ENCODE data around the gene NDRG3.
"Not testable (repeated sequence)": the region's sequence is repeated elsewhere in the genome, so short reads cannot be mapped to it uniquely, and the experiment has no call there.

The NDRG3 gene

DNA sequence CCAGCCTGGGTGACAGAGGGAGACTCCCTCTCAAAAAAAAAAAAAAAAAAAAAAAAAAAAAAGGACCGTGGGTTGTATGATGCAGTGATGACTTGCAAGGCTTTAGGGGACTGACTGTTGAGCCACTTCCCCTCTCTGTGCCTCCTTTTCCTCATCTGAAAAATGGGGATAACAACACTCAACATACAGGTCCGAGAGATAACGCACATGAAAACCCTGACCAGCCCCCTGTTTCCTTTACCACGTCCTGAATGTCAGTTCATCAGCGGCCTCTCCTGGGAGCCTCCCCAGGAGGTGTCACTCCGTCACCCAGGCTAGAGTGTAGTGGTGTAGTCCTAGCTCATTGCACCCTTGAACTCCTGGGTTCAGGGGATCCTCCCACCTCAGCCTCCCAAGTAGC, 103.8 kb downstream of the NDRG3 start:
- Histone ChIP-seq H3K4me2 (ENCODE audit: low read length, poor library complexity, severe bottlenecking) (no peak overlapping the region), H2AFZ (ENCODE audit: low read depth, low read length) (no peak overlapping the region), H3K4me1 (ENCODE audit: control insufficient read depth, insufficient read depth, low read depth, low read length) (peaks cover 6% of the 10 kb centered on the region), H3K23ac (ENCODE audit: low read length in 2 of 2) (no peak overlapping the region), H3K4ac (ENCODE audit: low read depth in 1 of 2, low read length in 2 of 2) (no peak overlapping the region), H3K27me3 (ENCODE audit: control insufficient read depth in 1 of 2, insufficient read depth in 1 of 2, low read length in 2 of 2) (no peaks in the 10 kb centered on the region), H2BK120ac (ENCODE audit: low read depth, low read length) (no peak overlapping the region), H3K79me1 (replicated peaks; ENCODE audit: low read length, poor library complexity, severe bottlenecking) (no peaks in the 10 kb centered on the region), H3K14ac (ENCODE audit: low read length in 2 of 2) (no peak overlapping the region), H3K4me3 (ENCODE audit: insufficient read depth in 1 of 2, low read depth in 1 of 2, low read length in 2 of 2) (no peak overlapping the region), H4K8ac (ENCODE audit: low read length) (no peak overlapping the region), H2AK5ac (ENCODE audit: low read length, severe bottlenecking) (no peak overlapping the region), H2BK15ac (ENCODE audit: low read depth, poor library complexity, severe bottlenecking) (no peak overlapping the region), H3K36me3 (ENCODE audit: control insufficient read depth in 1 of 2, insufficient read depth in 2 of 2, low read depth in 1 of 2, low read length in 2 of 2) (no peaks in the 10 kb centered on the region), H3K27ac (ENCODE audit: low read length, poor library complexity, severe bottlenecking) (no peak overlapping the region), H2BK5ac (ENCODE audit: low read depth, low read length, poor library complexity, severe bottlenecking) (no peak overlapping the region), H2BK12ac (ENCODE audit: low read length in 2 of 2) (no peak overlapping the region), H3K9me3 (ENCODE audit: control insufficient read depth, low read length) (no peaks in the 10 kb centered on the region), H4K91ac (ENCODE audit: low read length) (no peak overlapping the region), H3K9ac (ENCODE audit: low read length) (no peak overlapping the region), H3K18ac (ENCODE audit: low read depth in 1 of 2, low read length in 2 of 2) (no peak overlapping the region)
- WGBS = 89% methylated on average over 5 of the region's 6 CpGs
- no peak for DNase-seq

- Histone ChIP-seq H3K36me3 (ENCODE audit: control insufficient read depth in 1 of 2, insufficient read depth in 2 of 2, low read depth in 1 of 2, low read length in 2 of 2) (no peaks in the 10 kb centered on the region), H3K4me3 (ENCODE audit: insufficient read depth in 1 of 2, low read depth in 1 of 2, low read length in 2 of 2) (no peak overlapping the region), H3K9me3 (ENCODE audit: control insufficient read depth, low read length) (no peaks in the 10 kb centered on the region), H3K4ac (ENCODE audit: low read depth in 1 of 2, low read length in 2 of 2) (no peak overlapping the region), H2AFZ (ENCODE audit: low read depth, low read length) (no peak overlapping the region), H2AK5ac (ENCODE audit: low read length, severe bottlenecking) (no peak overlapping the region), H3K14ac (ENCODE audit: low read length in 2 of 2) (no peak overlapping the region), H2BK15ac (ENCODE audit: low read depth, poor library complexity, severe bottlenecking) (no peak overlapping the region), H2BK5ac (ENCODE audit: low read depth, low read length, poor library complexity, severe bottlenecking) (no peak overlapping the region), H3K9ac (ENCODE audit: low read length) (no peak overlapping the region), H3K4me2 (ENCODE audit: low read length, poor library complexity, severe bottlenecking) (no peak overlapping the region), H2BK12ac (ENCODE audit: low read length in 2 of 2) (no peak overlapping the region), H2BK120ac (ENCODE audit: low read depth, low read length) (no peak overlapping the region), H3K18ac (ENCODE audit: low read depth in 1 of 2, low read length in 2 of 2) (no peak overlapping the region), H3K79me1 (replicated peaks; ENCODE audit: low read length, poor library complexity, severe bottlenecking) (no peaks in the 10 kb centered on the region), H3K23ac (ENCODE audit: low read length in 2 of 2) (no peak overlapping the region), H3K27me3 (ENCODE audit: control insufficient read depth in 1 of 2, insufficient read depth in 1 of 2, low read length in 2 of 2) (no peaks in the 10 kb centered on the region), H4K91ac (ENCODE audit: low read length) (no peak overlapping the region), H3K4me1 (ENCODE audit: control insufficient read depth, insufficient read depth, low read depth, low read length) (peaks cover 6% of the 10 kb centered on the region), H3K27ac (ENCODE audit: low read length, poor library complexity, severe bottlenecking) (no peak overlapping the region), H4K8ac (ENCODE audit: low read length) (no peak overlapping the region)
- WGBS = 90% methylated on average over 3 of the region's 3 CpGs
- DNase-seq = no peak
These were observed 104.4 kb downstream of the NDRG3 start for GRCh38 chr20:36641506-36641843.

GRCh38 chr20:36638876-36639400, 107.0 kb downstream of the NDRG3 start:
- H3K27me3 ChIP-seq (ENCODE audit: control insufficient read depth in 1 of 2, insufficient read depth in 1 of 2, low read length in 2 of 2); H3K14ac ChIP-seq (ENCODE audit: low read length in 2 of 2); H3K36me3 ChIP-seq (ENCODE audit: control insufficient read depth in 1 of 2, insufficient read depth in 2 of 2, low read depth in 1 of 2, low read length in 2 of 2); H4K8ac ChIP-seq (ENCODE audit: low read length); H3K18ac ChIP-seq (ENCODE audit: low read depth in 1 of 2, low read length in 2 of 2); H3K9ac ChIP-seq (ENCODE audit: low read length); H2AFZ ChIP-seq (ENCODE audit: low read depth, low read length); H2AK5ac ChIP-seq (ENCODE audit: low read length, severe bottlenecking); H3K4me1 ChIP-seq (ENCODE audit: control insufficient read depth, insufficient read depth, low read depth, low read length); H3K4ac ChIP-seq (ENCODE audit: low read depth in 1 of 2, low read length in 2 of 2); H2BK120ac ChIP-seq (ENCODE audit: low read depth, low read length); H3K79me1 ChIP-seq (replicated peaks; ENCODE audit: low read length, poor library complexity, severe bottlenecking); H3K4me2 ChIP-seq (ENCODE audit: low read length, poor library complexity, severe bottlenecking); DNase-seq; H3K4me3 ChIP-seq (ENCODE audit: insufficient read depth in 1 of 2, low read depth in 1 of 2, low read length in 2 of 2); H4K91ac ChIP-seq (ENCODE audit: low read length); H3K9me3 ChIP-seq (ENCODE audit: control insufficient read depth, low read length); H3K23ac ChIP-seq (ENCODE audit: low read length in 2 of 2); H2BK5ac ChIP-seq (ENCODE audit: low read depth, low read length, poor library complexity, severe bottlenecking); H2BK12ac ChIP-seq (ENCODE audit: low read length in 2 of 2); H3K27ac ChIP-seq (ENCODE audit: low read length, poor library complexity, severe bottlenecking); H2BK15ac ChIP-seq (ENCODE audit: low read depth, poor library complexity, severe bottlenecking): not testable (repeated sequence)
- 98% methylated on average over 11 of the region's 12 CpGs for WGBS

DNA sequence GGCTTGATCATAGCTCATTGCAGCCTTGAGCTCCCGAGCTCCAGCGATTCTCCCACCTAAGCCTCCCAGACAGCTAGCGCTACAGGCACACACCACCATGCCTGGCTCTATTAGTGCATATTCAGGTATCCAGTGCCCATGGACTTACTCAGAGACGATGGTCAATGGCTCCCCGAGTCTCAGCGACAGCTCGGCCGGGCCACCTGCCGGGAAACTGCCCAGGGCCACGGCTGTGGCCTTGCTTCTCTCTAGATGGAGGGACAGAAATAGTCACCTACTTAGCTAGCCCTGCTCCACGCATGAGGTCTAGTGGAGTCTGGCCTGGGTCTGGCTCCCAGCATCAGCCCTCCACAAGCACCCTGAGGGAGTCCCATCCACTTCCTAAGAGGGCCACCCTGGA, 111.5 kb downstream of the NDRG3 start:
- Histone ChIP-seq H3K27me3 (ENCODE audit: control insufficient read depth in 1 of 2, insufficient read depth in 1 of 2, low read length in 2 of 2) (peaks cover 0 to 9% of the 10 kb centered on the region in 2 experiments), H3K4me1 (ENCODE audit: control insufficient read depth, insufficient read depth, low read depth, low read length) (peaks cover 9% of the 10 kb centered on the region), H2BK15ac (ENCODE audit: low read depth, poor library complexity, severe bottlenecking) (no peak overlapping the region), H3K23ac (ENCODE audit: low read length in 2 of 2) (peak overlapping the region in 1 of 2 experiments; percentile 9), H2AK5ac (ENCODE audit: low read length, severe bottlenecking) (no peak overlapping the region), H3K4me3 (ENCODE audit: insufficient read depth in 1 of 2, low read depth in 1 of 2, low read length in 2 of 2) (no peak overlapping the region), H3K4ac (ENCODE audit: low read depth in 1 of 2, low read length in 2 of 2) (no peak overlapping the region), H3K27ac (ENCODE audit: low read length, poor library complexity, severe bottlenecking) (no peak overlapping the region), H4K8ac (ENCODE audit: low read length) (no peak overlapping the region), H4K91ac (ENCODE audit: low read length) (no peak overlapping the region), H3K36me3 (ENCODE audit: control insufficient read depth in 1 of 2, insufficient read depth in 2 of 2, low read depth in 1 of 2, low read length in 2 of 2) (no peaks in the 10 kb centered on the region), H3K14ac (ENCODE audit: low read length in 2 of 2) (peak overlapping the region in 1 of 2 experiments; percentile 35), H3K79me1 (replicated peaks; ENCODE audit: low read length, poor library complexity, severe bottlenecking) (no peaks in the 10 kb centered on the region), H3K4me2 (ENCODE audit: low read length, poor library complexity, severe bottlenecking) (no peak overlapping the region), H3K9me3 (ENCODE audit: control insufficient read depth, low read length) (no peaks in the 10 kb centered on the region), H2BK120ac (ENCODE audit: low read depth, low read length) (no peak overlapping the region), H2BK5ac (ENCODE audit: low read depth, low read length, poor library complexity, severe bottlenecking) (no peak overlapping the region), H3K18ac (ENCODE audit: low read depth in 1 of 2, low read length in 2 of 2) (no peak overlapping the region), H3K9ac (ENCODE audit: low read length) (no peak overlapping the region), H2BK12ac (ENCODE audit: low read length in 2 of 2) (no peak overlapping the region), H2AFZ (ENCODE audit: low read depth, low read length) (no peak overlapping the region)
- no peak for DNase-seq
- WGBS = 91% methylated on average over 11 of the region's 11 CpGs

Measured in mesenchymal stem cell (in vitro differentiated cells and primary cell).